Immature natural killer cell (primary cell): ENCODE measurements around the gene RELN. TPM values are rescaled to one million over a fixed set of nuclear protein-coding genes. Genes with fewer than 3 reads are reported as not detected.

Experiments used
- DNase-seq, 3 donors: peaks; one replicate each; pipeline ENCODE4 v3.0.0; 2022; ENCODE audit warnings: mixed read lengths in 1 of 3
- H3K27ac Mint-ChIP-seq, 6 donors: one replicate each; pipeline ENCODE4 v1.8.0; 2020; ENCODE audit warnings: mixed read lengths in 6 of 6, mild to moderate bottlenecking in 5 of 6, inconsistent platforms in 4 of 6, moderate library complexity in 3 of 6
- H3K27me3 Mint-ChIP-seq, 3 donors: one replicate each; pipeline ENCODE4 v1.8.0; 2020 to 2021; ENCODE audit warnings: low read depth in 3 of 3, mild to moderate bottlenecking in 3 of 3, mixed read lengths in 3 of 3, moderate library complexity in 3 of 3, inconsistent platforms in 1 of 3
- H3K36me3 Mint-ChIP-seq, 3 donors: one replicate each; pipeline ENCODE4 v1.8.0; 2020; ENCODE audit warnings: mixed read lengths in 3 of 3, inconsistent platforms in 2 of 3, mild to moderate bottlenecking in 2 of 3
- H3K4me1 Mint-ChIP-seq, 2 donors: one replicate each; pipeline ENCODE4 v1.8.0; 2020; ENCODE audit warnings: inconsistent platforms in 2 of 2, mild to moderate bottlenecking in 2 of 2, mixed read lengths in 2 of 2, moderate library complexity in 1 of 2
- H3K4me3 Mint-ChIP-seq, 5 donors: one replicate each; pipeline ENCODE4 v1.8.0; 2020; ENCODE audit warnings: mild to moderate bottlenecking in 5 of 5, mixed read lengths in 5 of 5, inconsistent platforms in 3 of 5, moderate library complexity in 3 of 5
- H3K9me3 Mint-ChIP-seq, 6 donors: one replicate each; pipeline ENCODE4 v1.8.0; 2020; ENCODE audit warnings: mild to moderate bottlenecking in 6 of 6, mixed read lengths in 6 of 6, inconsistent platforms in 4 of 6, moderate library complexity in 3 of 6
- polyA plus RNA-seq, 3 donors: library from polyadenylated mRNA; unstranded; fragments of 300-500 nt; fragmentation: Illumina TruSeq; gene quantifications; one replicate each; pipeline ENCODE4 v1.2.3, GENCODE V29; 2021

Gene RELN
- polyA plus RNA-seq, 3 donors from 2014 or later: not detected

GRCh38 chr7:103811997-103812396 lies 177.5 kb downstream of the RELN start:
- Mint-ChIP-seq H3K4me1 (no peaks in the 10 kb centered on the region), H3K27me3 (peaks cover 0 to 1% (median 1%) of the 10 kb centered on the region in 3 donors), H3K27ac (no peak overlapping the region), H3K36me3 (no peaks in the 10 kb centered on the region), H3K9me3 (peaks cover 0 to 4% (median 0%) of the 10 kb centered on the region in 6 donors), H3K4me3 (no peak overlapping the region)
- DNase-seq: no peak

DNA sequence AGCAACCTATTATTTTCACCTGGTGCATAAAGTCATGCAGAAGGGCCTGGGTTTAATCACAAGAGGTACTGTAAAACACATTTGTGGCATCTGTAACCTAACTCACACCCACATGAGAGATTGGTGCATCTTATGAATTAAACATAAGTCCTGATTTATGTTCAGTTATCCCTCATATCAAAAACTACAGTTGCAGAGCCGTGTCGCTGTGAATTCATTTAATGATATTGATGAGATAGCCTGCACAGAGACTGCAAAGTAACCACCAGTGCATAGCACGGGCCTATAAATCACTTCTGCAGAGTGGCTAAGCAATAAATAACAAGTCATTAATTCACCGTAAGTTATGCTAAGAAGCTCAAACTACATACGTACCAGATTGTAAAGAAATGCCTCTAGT lies 178.2 kb downstream of the RELN start:
- Mint-ChIP-seq H3K4me1 (no peaks in the 10 kb centered on the region), H3K27me3 (peaks cover 0 to 1% (median 0%) of the 10 kb centered on the region in 3 donors), H3K36me3 (no peaks in the 10 kb centered on the region), H3K4me3 (no peak overlapping the region), H3K27ac (no peak overlapping the region), H3K9me3 (peaks cover 0 to 3% (median 0%) of the 10 kb centered on the region in 6 donors)
- DNase-seq: no peak

- Mint-ChIP-seq H3K4me3 (no peak overlapping the region), H3K4me1 (no peaks in the 10 kb centered on the region), H3K27me3 (peaks cover 0 to 1% (median 0%) of the 10 kb centered on the region in 3 donors), H3K27ac (no peak overlapping the region), H3K36me3 (no peaks in the 10 kb centered on the region), H3K9me3 (peaks cover 0 to 5% (median 0%) of the 10 kb centered on the region in 6 donors)
- DNase-seq: no peak
These were observed 179.2 kb downstream of the RELN start for GRCh38 chr7:103810112-103810744.

DNA sequence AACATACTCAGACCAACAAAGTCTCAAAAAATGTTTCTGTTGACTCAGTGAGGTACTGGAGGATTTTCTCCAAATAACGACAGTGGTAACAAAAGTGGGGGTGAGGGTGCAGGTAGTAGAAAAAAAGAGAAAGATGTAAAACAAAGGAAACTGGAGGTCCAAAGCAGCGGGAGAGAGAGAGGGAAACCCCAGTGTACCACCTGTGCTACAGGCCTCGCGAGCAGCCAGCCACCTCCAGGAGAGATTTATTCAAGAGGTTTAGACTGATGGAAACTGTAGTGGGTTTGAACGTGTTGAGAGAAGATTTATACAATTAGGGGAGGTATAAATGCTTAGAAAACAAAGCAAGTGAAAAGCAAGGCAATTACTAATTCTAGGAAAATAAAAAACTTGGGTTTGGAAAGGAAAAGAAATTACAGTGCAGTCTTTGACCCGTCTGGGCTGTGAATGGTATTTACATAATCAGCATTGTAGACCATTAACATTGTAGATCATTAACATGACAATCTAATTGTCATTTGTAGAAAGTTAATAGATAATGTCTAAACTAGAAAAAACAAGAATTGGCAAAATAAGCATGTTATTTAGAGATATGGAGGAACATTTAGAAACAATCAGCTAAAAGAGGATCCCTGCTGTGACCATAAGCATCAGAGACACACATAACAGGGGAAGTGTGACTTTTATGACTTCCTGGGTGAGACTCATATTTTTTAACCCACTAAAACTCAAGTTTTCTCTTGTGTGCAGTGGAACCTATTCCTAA lies 180.0 kb downstream of the RELN start:
- Mint-ChIP-seq H3K27me3 (peaks cover 0 to 1% (median 0%) of the 10 kb centered on the region in 3 donors), H3K27ac (no peak overlapping the region), H3K36me3 (no peaks in the 10 kb centered on the region), H3K4me3 (no peak overlapping the region), H3K4me1 (no peaks in the 10 kb centered on the region), H3K9me3 (peaks cover 0 to 5% (median 0%) of the 10 kb centered on the region in 6 donors)
- DNase-seq: no peak

DNA sequence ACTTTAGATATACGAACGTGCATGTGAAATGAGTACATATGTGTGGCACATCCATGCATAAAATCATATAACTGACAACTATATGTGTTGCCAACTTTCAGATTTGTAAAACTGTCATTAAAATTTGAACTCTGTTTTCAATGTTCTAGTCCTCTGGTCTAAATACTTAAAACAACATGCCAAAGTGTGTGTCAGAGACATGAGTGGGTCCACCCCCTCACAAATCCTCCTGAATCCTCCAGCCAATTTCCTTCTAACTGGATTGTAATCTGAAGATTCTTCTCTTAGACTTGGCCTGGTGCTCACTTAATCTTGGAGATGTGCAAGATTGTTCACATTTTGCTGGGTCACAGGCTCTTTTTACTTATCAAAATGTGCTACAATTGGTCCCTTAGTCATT lies 184.1 kb downstream of the RELN start:
- no peak for DNase-seq
- Mint-ChIP-seq H3K27me3 (peaks cover 0 to 3% (median 0%) of the 10 kb centered on the region in 3 donors), H3K27ac (no peak overlapping the region), H3K9me3 (peaks cover 0 to 5% (median 0%) of the 10 kb centered on the region in 6 donors), H3K4me1 (no peaks in the 10 kb centered on the region), H3K4me3 (no peak overlapping the region), H3K36me3 (no peaks in the 10 kb centered on the region)

DNA sequence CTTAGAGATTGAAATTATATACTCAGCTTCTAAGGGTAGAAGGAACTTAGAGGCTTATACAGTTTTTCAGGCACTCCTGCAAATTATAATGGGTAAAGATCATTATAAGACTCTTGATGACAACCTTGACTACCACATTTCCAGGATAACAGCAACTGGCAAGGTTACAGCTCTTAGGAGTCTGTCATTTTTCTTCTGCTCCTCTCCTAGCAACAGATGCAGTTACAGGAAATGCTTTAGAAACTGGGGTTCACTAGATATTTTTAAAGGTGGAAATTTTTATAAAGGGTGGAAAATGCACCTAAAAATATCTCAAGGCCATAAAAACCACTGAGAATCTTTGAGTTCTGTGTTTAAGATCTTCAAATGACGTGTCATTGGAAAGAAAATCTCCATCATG lies 185.8 kb downstream of the RELN start:
- Mint-ChIP-seq H3K4me3 (no peak overlapping the region), H3K4me1 (no peaks in the 10 kb centered on the region), H3K9me3 (peaks cover 0 to 5% (median 0%) of the 10 kb centered on the region in 6 donors), H3K27me3 (peaks cover 0 to 2% (median 0%) of the 10 kb centered on the region in 3 donors), H3K27ac (no peak overlapping the region), H3K36me3 (no peaks in the 10 kb centered on the region)
- DNase-seq: no peak

GRCh38 chr7:103799298-103799697 lies 190.2 kb downstream of the RELN start:
- Mint-ChIP-seq H3K27me3 (peaks cover 0 to 2% (median 0%) of the 10 kb centered on the region in 3 donors), H3K9me3 (peaks cover 0 to 4% (median 0%) of the 10 kb centered on the region in 6 donors), H3K4me1 (no peaks in the 10 kb centered on the region), H3K4me3 (no peak overlapping the region), H3K27ac (no peak overlapping the region), H3K36me3 (no peaks in the 10 kb centered on the region)
- no peak for DNase-seq

- no peak for DNase-seq
- no peak overlapping the region for H3K4me3 Mint-ChIP-seq
- peaks cover 0 to 2% (median 0%) of the 10 kb centered on the region in 3 donors for H3K27me3 Mint-ChIP-seq
- H3K27ac Mint-ChIP-seq: no peak overlapping the region
- H3K36me3 Mint-ChIP-seq: no peaks in the 10 kb centered on the region
- H3K9me3 Mint-ChIP-seq: peaks cover 0 to 4% (median 0%) of the 10 kb centered on the region in 6 donors
- H3K4me1 Mint-ChIP-seq: no peaks in the 10 kb centered on the region
These were observed 191.7 kb downstream of the RELN start for GRCh38 chr7:103797647-103798307.

- H3K4me1 Mint-ChIP-seq: no peaks in the 10 kb centered on the region
- H3K27ac Mint-ChIP-seq: no peak overlapping the region
- H3K36me3 Mint-ChIP-seq: no peaks in the 10 kb centered on the region
- no peak overlapping the region for H3K4me3 Mint-ChIP-seq
- H3K9me3 Mint-ChIP-seq: peaks cover 0 to 9% (median 0%) of the 10 kb centered on the region in 6 donors
- H3K27me3 Mint-ChIP-seq: no peaks in the 10 kb centered on the region
- no peak for DNase-seq
These were observed 193.0 kb downstream of the RELN start for GRCh38 chr7:103796327-103796962.

DNA sequence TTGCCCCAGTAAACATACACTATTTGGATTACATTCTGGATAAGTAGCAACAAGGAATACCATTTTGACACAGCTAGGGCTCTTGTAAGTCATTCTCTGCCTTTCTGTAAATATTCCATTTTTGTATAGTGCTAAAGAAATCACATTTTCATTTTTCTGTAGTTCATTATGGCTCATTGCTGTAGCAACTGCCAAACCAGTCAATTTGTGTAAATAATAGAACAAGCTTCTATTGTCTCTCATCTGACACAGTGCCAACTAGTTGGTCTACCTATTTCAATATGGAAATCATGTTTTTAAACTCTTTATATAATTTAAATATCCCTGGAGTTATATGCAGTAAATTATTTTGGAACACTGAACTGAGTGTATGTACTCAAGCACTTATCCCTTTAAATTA lies 193.7 kb downstream of the RELN start:
- no peak for DNase-seq
- Mint-ChIP-seq H3K4me1 (no peaks in the 10 kb centered on the region), H3K27me3 (no peaks in the 10 kb centered on the region), H3K36me3 (no peaks in the 10 kb centered on the region), H3K27ac (no peak overlapping the region), H3K9me3 (peaks cover 0 to 10% (median 0%) of the 10 kb centered on the region in 6 donors), H3K4me3 (no peak overlapping the region)

GRCh38 chr7:103795107-103795506 lies 194.4 kb downstream of the RELN start:
- Mint-ChIP-seq H3K27me3 (no peaks in the 10 kb centered on the region), H3K4me3 (no peak overlapping the region), H3K4me1 (no peaks in the 10 kb centered on the region), H3K36me3 (no peaks in the 10 kb centered on the region), H3K9me3 (peaks cover 0 to 10% (median 1%) of the 10 kb centered on the region in 6 donors), H3K27ac (no peak overlapping the region)
- DNase-seq: no peak

DNA sequence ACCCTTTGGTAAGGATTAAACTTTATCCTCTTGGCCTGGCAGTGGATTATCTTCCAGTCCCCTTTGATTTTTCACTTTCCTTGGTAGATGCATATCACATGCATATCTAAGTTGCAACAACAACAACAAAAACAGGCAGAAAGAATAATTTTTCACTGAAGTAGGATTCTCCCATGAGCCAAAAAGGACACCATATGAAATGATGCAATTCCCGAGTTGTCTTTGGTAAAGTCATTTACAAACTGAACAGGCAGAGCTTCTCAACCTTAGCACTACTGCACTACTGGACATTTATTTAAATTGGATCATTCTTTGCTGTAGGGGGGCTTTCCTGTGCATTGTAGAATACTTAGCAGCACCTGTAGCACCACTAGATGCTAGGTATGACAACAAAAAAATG lies 195.0 kb downstream of the RELN start:
- Mint-ChIP-seq H3K4me3 (no peak overlapping the region), H3K27me3 (no peaks in the 10 kb centered on the region), H3K9me3 (peaks cover 0 to 10% (median 1%) of the 10 kb centered on the region in 6 donors), H3K4me1 (no peaks in the 10 kb centered on the region), H3K36me3 (no peaks in the 10 kb centered on the region), H3K27ac (no peak overlapping the region)
- DNase-seq: no peak

DNA sequence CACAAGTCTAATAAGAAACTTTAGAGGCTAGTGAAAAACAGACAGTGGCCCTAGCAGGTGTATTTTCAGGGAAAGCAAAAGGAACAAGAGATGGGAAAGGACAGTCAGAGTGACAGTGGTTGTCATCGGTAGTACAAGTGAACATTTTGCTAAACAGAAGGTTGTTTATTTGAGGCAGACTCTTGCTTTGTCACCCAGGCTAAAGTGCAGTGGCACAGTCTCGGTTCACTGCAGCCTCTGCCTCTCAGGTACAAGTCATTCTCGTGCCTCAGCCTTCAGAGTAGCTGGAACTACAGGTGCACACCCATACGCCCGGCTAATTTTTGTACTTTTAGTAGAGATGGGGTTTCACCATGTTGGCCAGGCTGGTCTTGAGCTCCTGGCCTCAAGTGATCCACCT lies 195.8 kb downstream of the RELN start:
- H3K4me1 Mint-ChIP-seq: no peaks in the 10 kb centered on the region
- peaks cover 0 to 10% (median 0%) of the 10 kb centered on the region in 6 donors for H3K9me3 Mint-ChIP-seq
- peaks cover 0 to 4% (median 0%) of the 10 kb centered on the region in 3 donors for H3K27me3 Mint-ChIP-seq
- no peak for DNase-seq
- no peak overlapping the region for H3K4me3 Mint-ChIP-seq
- H3K36me3 Mint-ChIP-seq: no peaks in the 10 kb centered on the region
- H3K27ac Mint-ChIP-seq: no peak overlapping the region

DNA sequence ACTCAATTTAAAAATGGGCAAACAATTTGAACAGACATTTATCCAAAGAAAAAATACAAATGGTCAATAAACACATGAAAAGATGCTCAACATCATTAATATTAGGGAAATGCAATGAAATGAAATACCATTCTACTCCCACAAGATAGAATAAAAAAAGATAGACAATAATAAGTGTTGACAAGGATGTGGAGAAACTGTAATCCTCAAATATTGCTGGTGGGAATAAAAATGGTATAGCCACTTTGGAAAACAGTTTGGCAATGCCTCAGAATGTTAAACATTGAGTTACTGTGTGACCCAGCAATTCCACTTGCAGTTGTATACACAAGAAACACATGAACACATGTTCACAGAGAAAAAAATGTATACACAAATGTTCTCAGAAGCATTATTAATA lies 197.6 kb downstream of the RELN start:
- no peaks in the 10 kb centered on the region for H3K4me1 Mint-ChIP-seq
- no peaks in the 10 kb centered on the region for H3K36me3 Mint-ChIP-seq
- H3K9me3 Mint-ChIP-seq: peaks cover 0 to 10% (median 3%) of the 10 kb centered on the region in 6 donors
- no peak for DNase-seq
- no peak overlapping the region for H3K27ac Mint-ChIP-seq
- H3K4me3 Mint-ChIP-seq: no peak overlapping the region
- peaks cover 0 to 4% (median 2%) of the 10 kb centered on the region in 3 donors for H3K27me3 Mint-ChIP-seq
